NCI-H187 treated with DMSO at 0.1 percent for 48 hours (cell line): ENCODE measurements around the gene FLOT2.
"Not testable (repeated sequence)": the region's sequence is repeated elsewhere in the genome, so short reads cannot be mapped to it uniquely, and the experiment has no call there.

Source experiments
- DNase-seq: peaks from one replicate; lab custom pipeline; 2025; lab: John Stamatoyannopoulos, UW

FLOT2 gene

DNA sequence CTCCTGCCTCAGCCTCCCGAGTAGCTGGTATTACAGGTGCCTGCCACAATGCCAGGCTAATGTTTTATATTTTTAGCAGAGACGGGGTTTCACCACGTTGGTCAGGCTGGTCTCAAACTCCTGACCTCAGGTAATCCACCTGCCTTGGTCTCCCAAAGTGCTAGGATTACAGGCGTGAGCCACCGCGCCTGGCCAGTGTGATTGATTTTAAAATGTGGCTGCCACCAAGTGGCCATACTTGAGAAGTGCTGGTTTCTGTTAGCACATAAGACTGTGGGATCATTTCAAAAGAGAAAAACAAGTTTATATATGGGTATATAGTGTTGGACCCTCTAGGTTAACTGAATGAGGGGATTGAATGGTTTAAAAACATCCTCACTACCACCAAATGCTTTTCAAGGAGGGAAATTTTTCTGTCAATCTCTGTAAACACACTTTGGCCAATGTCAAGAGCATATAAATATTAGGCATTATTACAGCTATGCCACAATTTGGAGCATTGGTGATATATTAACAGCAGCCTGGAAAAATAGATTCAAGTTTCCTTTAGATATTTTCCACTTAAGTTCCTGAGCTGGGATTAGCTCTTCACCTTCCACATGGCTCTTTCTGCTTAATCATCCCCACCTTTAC lies 18.9 kb upstream of the FLOT2 start:
- no peak for DNase-seq

- DNase-seq = no peak
Observed at GRCh38 chr17:28912938-28913333, 15.4 kb upstream of the FLOT2 start.

DNA sequence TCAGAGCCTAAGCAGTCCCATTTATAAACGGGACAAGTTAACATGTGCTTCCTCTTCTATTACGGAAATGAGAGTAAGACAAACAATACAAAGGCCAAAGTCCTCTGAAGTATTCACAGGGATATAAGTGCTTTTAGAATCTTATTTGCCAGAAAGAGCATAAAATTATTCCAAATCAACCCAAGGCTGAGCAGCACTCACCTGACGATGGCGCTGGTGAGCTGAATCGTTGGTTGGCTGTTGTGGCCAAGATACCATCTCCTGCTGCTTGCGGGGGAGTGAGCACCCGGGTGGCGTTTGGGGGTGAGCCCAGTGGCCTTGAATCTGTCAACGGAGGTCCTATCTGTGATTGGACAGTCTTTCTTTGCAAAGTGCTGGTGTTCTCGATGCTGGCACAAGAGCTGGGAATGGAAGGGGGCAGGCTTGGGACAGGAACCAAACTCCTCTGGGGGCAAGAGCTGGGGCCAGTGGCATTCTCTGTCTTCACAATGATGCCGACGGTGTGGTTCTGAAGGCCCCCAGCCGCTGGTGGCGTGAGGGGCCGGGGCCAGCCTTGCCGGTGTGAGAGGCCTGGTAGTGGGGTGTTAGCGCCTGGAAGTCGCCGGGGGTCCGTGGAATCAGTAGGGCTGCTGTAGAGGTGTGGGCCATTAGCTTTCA lies 14.9 kb upstream of the FLOT2 start:
- DNase-seq = no peak

GRCh38 chr17:28911411-28912045 lies 14.0 kb upstream of the FLOT2 start:
- DNase-seq = no peak

DNA sequence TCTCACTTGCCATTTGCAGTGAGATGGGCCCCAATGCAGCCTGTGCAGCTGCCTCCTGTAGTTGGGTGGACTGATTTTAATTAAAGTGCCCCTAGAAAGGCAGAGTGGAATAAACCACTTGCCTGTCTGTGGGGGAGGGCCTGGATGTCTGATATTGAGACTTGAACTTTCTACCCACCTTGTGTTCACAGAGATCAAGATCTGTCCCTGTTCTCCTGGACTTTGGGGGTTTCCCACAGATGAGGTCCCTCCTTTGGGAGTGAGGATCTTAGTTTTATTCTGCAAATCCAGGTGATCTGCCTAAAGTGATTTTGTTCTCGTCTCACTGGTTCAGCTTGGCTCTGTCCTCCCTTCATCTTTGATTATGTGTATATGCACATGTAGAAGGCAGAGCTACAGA lies 13.0 kb upstream of the FLOT2 start:
- no peak for DNase-seq

GRCh38 chr17:28908640-28909167 lies 11.2 kb upstream of the FLOT2 start:
- no peak for DNase-seq

DNA sequence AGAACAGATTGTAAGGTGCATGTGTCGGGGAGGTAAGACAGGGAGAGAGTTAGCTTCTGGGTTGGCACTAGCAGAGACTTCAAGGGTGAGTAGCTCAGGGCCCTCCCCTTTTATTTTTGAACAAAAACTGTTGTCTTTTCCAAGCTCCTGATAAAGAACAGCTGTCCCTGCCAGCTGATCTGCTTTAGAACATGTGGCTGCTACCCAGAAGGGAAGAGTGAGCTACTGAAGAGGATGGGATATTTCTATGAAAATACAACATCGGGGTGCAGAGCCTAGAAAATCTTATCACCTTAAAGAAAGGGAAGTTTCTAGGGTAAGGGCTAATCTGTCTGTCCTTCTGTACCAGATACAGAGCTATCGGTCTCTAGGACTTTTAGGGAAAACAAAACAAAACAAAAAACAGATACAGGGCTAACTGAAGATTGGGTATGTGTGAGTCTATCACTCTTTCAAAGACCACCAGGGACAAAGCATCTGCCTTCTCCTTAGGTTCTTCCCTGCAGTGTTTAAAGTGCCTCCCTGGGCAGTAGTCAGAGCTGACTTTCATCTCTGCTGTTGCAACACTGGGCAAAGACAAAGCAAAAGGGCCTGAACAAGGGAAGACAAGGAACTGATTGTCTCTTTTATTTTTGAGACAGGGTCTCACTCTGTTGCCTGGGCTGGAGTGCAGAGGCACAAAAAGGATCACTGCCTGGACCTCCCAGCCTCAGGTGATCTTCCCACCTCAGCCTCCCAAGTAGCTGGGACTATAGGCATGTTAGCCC lies 10.4 kb upstream of the FLOT2 start:
- DNase-seq = no peak

DNA sequence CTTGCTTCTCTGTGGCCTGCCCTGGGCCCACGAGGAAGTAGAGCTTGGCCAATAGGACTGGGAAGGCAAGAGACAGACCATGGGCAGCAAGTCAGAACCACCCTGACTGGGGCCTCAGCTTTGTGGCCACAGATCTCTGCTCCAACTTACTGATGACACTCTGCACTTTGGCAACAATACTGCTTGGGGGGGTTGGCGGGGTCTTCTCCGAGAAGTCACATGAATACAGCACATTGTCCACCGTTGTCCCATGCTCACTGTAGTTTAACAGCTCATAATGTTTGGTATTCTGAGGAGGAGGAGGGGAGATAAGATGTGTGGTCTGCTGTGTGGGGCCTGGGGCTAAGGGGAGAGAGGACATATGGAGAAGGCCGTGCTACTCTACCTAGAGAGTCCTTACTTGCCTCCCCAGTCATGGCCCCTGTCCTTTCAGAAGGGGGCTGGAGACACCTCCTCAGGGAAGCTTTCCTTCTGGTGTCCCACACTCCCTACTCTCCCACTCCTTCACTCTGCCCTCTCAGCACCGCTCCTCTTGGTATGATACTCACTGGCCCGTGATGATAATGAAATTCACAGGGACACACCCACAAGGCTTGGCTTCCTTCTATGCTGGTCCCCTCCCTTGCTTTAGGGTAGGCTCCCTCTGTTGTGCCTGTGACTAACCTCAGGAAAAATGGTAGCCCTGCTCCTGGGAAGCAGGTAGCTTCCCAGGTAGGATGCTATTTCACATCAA lies 9.3 kb upstream of the FLOT2 start:
- no peak for DNase-seq

DNA sequence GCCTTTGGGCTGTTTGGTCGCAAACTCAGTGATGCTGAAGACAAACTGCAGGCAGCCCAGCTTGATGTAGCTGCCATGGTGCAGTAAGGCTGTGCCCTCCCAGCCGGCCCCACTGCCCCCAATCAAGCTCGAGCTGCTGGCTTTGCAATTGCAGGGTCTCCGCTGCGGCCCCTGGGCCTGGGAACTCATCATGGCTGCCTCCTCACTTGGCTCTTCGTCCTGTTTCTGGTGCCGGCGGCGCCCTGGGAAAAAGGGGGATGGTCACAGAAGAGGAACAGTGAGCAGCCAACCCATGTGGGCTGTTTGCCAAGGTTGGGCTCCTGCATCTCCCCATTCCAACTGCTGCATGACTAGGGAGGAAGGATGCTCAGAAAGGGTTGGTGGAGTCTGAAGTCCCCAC lies 8.7 kb upstream of the FLOT2 start:
- no peak for DNase-seq

- DNase-seq = no peak
Observed at GRCh38 chr17:28904800-28905199, 7.3 kb upstream of the FLOT2 start.

- not testable (repeated sequence) for DNase-seq
Observed at GRCh38 chr17:28903546-28903841, 6.0 kb upstream of the FLOT2 start.

DNA sequence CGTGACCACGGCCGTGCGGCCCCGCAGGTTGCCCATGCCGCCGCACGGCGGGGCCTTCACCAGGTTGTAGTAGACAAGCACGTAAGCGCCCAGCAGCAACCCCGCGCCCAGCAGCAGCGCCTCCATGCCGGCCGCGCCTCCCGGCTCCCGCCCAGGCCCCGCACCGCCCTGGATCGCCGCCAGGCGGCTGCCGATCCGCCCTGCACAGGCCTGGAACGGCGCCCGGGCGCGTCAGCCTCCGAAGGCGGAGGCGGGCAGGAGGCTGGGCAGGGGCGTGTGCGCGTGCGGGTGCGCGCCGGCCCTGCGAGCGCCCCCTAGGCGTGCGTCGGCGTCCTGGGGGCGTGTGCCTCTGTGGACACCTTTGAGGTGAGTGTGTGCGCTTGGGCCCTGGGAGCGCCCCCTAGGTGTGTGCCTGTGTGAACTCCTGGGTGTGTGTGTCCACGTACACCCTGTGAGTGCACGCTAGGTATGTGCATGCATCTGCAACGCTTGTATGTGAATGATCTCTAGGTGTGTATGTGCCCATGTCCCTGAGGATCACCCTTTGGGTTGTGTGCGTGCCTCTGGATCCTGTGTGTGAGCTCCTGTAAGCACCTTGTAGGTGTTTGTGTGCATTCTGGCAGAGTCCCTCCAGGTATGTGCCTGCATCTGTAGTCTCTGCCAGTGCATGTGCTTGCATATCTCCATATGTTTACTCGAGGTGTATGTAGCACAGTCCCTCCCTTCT lies 5.4 kb upstream of the FLOT2 start, which contains the start of gene DHRS13:
Gene DHRS13, minus strand, starts transcription at position 261 of the 727 bp plus-strand sequence. Its CDS starts 135 bp downstream, at position 126.
- DNase-seq = peak; percentile 58

DNA sequence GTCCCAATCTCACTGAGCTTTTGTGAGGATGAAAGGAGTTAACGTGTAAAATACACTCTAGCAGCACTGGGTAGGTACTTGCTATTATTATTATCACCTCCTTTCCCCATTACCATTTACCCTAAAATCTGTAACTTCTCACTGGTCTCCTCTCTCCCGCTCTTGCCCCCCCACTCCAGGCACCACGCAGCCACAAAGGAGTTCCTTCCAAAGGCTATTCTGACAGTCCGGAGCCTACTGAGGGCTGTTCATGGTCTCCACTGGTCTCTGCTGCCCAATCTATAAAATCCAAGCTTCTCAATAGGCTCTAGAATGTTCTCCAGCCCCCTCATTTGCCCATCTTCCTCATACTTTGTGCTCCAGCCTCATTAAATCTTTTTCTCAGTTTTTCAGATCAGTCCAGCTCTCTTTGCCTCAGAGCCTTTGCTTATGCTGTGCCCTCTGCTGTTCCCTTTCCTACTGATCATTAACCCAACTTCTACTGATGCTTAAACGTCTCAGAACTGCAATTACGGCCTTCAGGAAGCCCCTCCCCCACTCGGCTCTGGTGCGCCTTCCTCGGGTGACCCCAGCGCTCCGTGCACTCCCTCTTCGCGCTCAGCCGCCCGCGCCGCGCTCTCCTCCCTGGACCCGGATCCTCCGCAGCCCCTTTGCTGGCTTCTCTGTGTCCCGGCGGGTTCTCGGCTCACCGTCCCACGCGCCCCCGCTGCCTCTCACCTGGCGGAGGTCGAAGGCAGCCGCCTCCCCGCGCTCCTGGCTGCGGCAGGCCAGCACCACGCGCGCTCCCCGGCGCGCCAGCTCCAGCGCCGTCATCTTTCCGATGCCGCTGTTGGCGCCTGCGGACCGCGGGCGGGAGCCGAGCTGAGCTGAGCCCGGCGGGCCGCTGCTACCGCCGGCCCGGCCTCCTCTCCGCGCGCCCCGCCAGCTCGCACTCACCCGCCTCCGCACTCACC lies 4.6 kb upstream of the FLOT2 start:
- DNase-seq = no peak

DNA sequence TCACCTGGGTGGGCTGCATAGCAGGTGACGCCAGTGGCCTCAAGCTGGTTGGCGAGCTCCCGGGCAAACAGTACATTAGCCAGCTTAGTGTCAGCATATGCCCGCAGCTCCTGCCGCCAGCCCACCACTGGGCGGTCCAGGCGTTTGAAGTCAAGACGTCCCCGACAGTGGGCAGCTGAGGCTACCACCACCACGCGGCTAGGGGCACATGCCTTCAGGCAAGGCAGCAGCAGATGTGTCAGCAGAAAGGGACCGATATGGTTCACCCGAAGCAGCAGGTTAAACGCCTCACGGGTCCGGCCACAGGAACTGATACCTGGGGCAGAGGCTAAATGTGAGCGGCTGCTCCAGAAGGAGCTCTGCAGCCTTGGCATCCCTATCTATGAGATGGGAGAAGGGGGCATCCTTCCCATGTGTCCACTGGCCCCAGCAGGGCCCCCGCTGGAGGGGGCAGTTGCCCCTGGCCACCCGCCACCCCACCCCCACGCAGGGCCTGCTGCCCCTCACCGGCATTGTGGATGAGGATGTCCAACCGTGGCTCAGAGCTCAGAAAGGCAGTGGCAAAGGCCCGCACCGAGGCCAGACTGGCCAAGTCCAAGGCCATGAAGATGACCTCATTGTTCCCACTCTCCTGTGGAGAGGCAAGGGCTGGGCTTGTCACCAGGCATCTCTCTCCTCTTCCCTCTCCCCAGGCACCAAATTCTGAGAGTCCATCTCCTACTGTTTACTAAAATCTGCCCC lies 3.6 kb upstream of the FLOT2 start:
- DNase-seq = no peak

DNA sequence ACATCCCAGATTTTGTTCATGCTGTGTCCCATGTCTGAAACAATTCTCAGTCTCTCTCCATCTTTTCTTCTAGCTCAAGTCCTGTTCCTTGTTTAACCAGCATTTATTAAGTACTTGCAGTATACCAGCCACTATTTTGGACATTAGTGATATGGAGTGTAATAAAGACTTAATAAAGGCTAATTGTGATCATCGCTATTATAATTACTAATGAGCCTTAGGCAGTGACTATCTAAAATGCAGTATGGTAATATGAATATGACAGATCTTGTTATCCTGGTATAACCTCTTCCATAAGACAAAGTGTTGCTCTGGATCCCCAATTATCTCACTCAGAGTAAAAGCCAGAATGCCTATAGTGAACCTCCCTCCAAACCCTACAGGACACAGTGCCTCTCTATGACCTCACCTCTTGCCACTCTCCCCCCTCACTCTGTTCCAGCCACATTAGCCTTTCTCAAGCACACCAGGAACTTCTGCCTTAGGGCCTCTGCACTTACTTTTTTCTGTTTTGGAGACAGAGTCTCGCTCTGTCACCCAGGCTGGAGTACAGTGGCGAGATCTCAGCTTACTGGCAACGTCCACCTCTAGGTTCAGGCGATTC lies 1.8 kb upstream of the FLOT2 start:
- no peak for DNase-seq

GRCh38 chr17:28898527-28898955 lies 1.0 kb upstream of the FLOT2 start:
- no peak for DNase-seq

DNA sequence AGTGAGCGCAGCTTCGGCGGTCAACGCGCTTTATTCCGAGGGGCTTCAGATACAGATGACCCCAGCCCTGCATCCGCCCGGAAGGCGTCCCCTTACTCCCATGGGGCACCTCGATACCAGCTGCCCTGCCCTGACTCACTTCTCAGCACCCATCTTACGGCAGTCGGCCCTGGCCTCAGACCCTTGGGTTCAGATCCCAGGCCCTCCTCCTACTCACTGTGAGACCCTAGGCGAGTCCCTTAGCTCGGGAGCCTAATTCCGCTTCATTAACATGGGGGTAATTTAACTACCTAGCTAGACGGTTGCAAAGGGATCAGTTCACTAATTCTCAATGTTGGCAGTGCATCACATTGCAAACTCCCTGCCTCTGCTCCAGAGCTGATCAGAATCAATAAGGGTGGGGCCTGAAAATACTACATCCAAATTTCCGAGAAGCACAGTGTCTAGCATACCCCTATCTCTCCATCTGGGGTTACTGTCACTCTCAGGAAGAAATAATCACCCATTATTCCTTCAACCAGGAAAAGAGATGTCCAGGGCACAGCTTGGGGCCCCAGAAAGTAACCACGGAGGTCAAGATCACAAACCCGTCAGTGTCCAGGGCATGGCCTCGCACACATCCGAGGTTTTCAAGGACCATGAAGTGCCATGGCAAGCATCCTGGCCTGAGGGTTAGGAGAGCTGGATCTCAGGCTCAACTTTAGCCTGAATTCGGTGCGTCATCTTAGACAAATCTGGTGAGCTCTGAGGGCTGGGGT lies 415 bp upstream of the FLOT2 start:
- DNase-seq = no peak

GRCh38 chr17:28896491-28896883 lies 1.0 kb downstream of the FLOT2 start:
- no peak for DNase-seq
